ENCODE measurements around the gene APOC4.
"Not testable (repeated sequence)": the region's sequence is repeated elsewhere in the genome, so short reads cannot be mapped to it uniquely, and the experiment has no call there.

Gene APOC4

GRCh38 chr19:44958090-44958489 lies 16.1 kb downstream of the APOC4 start:
- no peak for DNase-seq (ENCODE audit: low read depth, low spot score)

- no peak for DNase-seq (ENCODE audit: low read depth, low spot score)
These were observed 17.7 kb downstream of the APOC4 start for GRCh38 chr19:44959691-44960090.

- DNase-seq (ENCODE audit: low read depth, low spot score) = no peak
These were observed 19.1 kb downstream of the APOC4 start for GRCh38 chr19:44960906-44961728.

- DNase-seq (ENCODE audit: low read depth, low spot score) = no peak
These were observed 19.8 kb downstream of the APOC4 start for GRCh38 chr19:44961821-44962220.

GRCh38 chr19:44968118-44968517 lies 26.1 kb downstream of the APOC4 start:
- no peak for DNase-seq (ENCODE audit: low read depth, low spot score)

GRCh38 chr19:44968670-44969069 lies 26.6 kb downstream of the APOC4 start:
- no peak for DNase-seq (ENCODE audit: low read depth, low spot score)

GRCh38 chr19:44969437-44969836 lies 27.4 kb downstream of the APOC4 start:
- no peak for DNase-seq (ENCODE audit: low read depth, low spot score)

GRCh38 chr19:44971451-44971850 lies 29.4 kb downstream of the APOC4 start:
- DNase-seq (ENCODE audit: low read depth, low spot score) = not testable (repeated sequence)

GRCh38 chr19:44972802-44973201 lies 30.8 kb downstream of the APOC4 start:
- no peak for DNase-seq (ENCODE audit: low read depth, low spot score)

- no peak for DNase-seq (ENCODE audit: low read depth, low spot score)
These were observed 32.1 kb downstream of the APOC4 start for GRCh38 chr19:44973982-44974735.

- DNase-seq (ENCODE audit: low read depth, low spot score) = no peak
These were observed 32.8 kb downstream of the APOC4 start for GRCh38 chr19:44974857-44975256.

- no peak for DNase-seq (ENCODE audit: low read depth, low spot score)
These were observed 33.4 kb downstream of the APOC4 start for GRCh38 chr19:44975444-44975843.

GRCh38 chr19:44984005-44984404 lies 42.0 kb downstream of the APOC4 start:
- no peak for DNase-seq (ENCODE audit: low read depth, low spot score)

- no peak for DNase-seq (ENCODE audit: low read depth, low spot score)
These were observed 43.4 kb downstream of the APOC4 start for GRCh38 chr19:44985445-44985844.

- DNase-seq (ENCODE audit: low read depth, low spot score) = no peak
These were observed 44.4 kb downstream of the APOC4 start for GRCh38 chr19:44986389-44986788.

- no peak for DNase-seq (ENCODE audit: low read depth, low spot score)
These were observed 45.2 kb downstream of the APOC4 start for GRCh38 chr19:44987148-44987675.

- DNase-seq (ENCODE audit: low read depth, low spot score) = no peak
These were observed 46.2 kb downstream of the APOC4 start for GRCh38 chr19:44988273-44988672.

- DNase-seq (ENCODE audit: low read depth, low spot score) = no peak
These were observed 47.0 kb downstream of the APOC4 start for GRCh38 chr19:44988896-44989556.

- DNase-seq (ENCODE audit: low read depth, low spot score) = no peak
These were observed 48.4 kb downstream of the APOC4 start for GRCh38 chr19:44990459-44990858.

GRCh38 chr19:44990966-44991365 lies 48.9 kb downstream of the APOC4 start:
- no peak for DNase-seq (ENCODE audit: low read depth, low spot score)

- no peak for DNase-seq (ENCODE audit: low read depth, low spot score)
These were observed 50.5 kb downstream of the APOC4 start for GRCh38 chr19:44992336-44993163.
